IMR-90 (cell line): ENCODE results near the gene CHST6. TPM values are rescaled to one million over a fixed set of nuclear protein-coding genes. Genes with fewer than 3 reads are reported as not detected.

Source experiments
- ATAC-seq: fragments of 200-7000 bp; cut with Tn5 transposase; 2 replicates; pipeline ENCODE4 v1.9.1; 2020; ENCODE audit warnings: low read depth, mild to moderate bottlenecking, moderate library complexity
- BruUV-seq: library from RNA; stranded (reverse); fragments of 400-500 nt; replicated peaks from 2 replicates; lab custom pipeline; 2021; lab: Mats Ljungman, UMichigan
- CTCF ChIA-PET: fragments of 300-600 bp; formaldehyde crosslinking; extraction: SDS; loops from one replicate; lab custom pipeline; 2021; ENCODE audit warnings: antibody characterized with exemption; lab: Yijun Ruan, JAX
- POLR2A ChIA-PET: fragments of 300-600 bp; sonication (Branson Sonifier 250); formaldehyde crosslinking; loops from one replicate; lab custom pipeline; 2022; ENCODE audit warnings: antibody characterized with exemption; ENCODE audit not compliant: unreplicated experiment; lab: Charles Lee
- DNase-seq: peaks from one replicate; pipeline ENCODE4 v3.0.0; 2013
- H2AFZ ChIP-seq: replicated peaks from 2 replicates; pipeline ENCODE3; 2013; ENCODE audit warnings: low read length, mild to moderate bottlenecking; ENCODE audit not compliant: poor library complexity
- H2AK5ac ChIP-seq: 2 replicates; pipeline ENCODE4 v1.6.1; 2013; ENCODE audit warnings: low read depth, low read length, inconsistent platforms
- H2AK9ac ChIP-seq: replicated peaks from 2 replicates; pipeline ENCODE3; 2013; ENCODE audit warnings: mild to moderate bottlenecking, low read depth, low read length, moderate library complexity; ENCODE audit not compliant: poor library complexity
- H2BK120ac ChIP-seq: 2 replicates; pipeline ENCODE4 v1.6.1; 2013; ENCODE audit warnings: low read depth, low read length, inconsistent platforms
- H2BK15ac ChIP-seq: 3 replicates; pipeline ENCODE4 v1.6.1; 2013; ENCODE audit warnings: low read depth, low read length, inconsistent platforms
- H2BK20ac ChIP-seq: 2 replicates; pipeline ENCODE4 v1.6.1; 2013; ENCODE audit warnings: low read depth, mild to moderate bottlenecking, inconsistent platforms, low read length, moderate library complexity
- H2BK5ac ChIP-seq: 2 replicates; pipeline ENCODE4 v1.6.1; 2013; ENCODE audit warnings: mild to moderate bottlenecking, low read depth, low read length, inconsistent platforms; ENCODE audit not compliant: poor library complexity, severe bottlenecking
- H3K14ac ChIP-seq: replicated peaks from 2 replicates; pipeline ENCODE4 v1.6.1; 2013; ENCODE audit warnings: low read depth, low read length, inconsistent platforms
- H3K18ac ChIP-seq: 2 replicates; pipeline ENCODE4 v1.6.1; 2013; ENCODE audit warnings: low read depth, low read length, control low read depth
- H3K23ac ChIP-seq: 2 replicates; pipeline ENCODE4 v1.6.1; 2013; ENCODE audit warnings: low read depth, low read length, inconsistent platforms
- H3K27ac ChIP-seq: 2 replicates; pipeline ENCODE4 v1.5.1; 2013; ENCODE audit warnings: mild to moderate bottlenecking, control low read depth, low read length; ENCODE audit not compliant: insufficient read depth
- H3K27me3 ChIP-seq: 2 replicates; pipeline ENCODE4 v1.6.1; 2013; ENCODE audit warnings: low read length; ENCODE audit not compliant: control insufficient read depth, insufficient read depth
- H3K36me3 ChIP-seq: 2 replicates; pipeline ENCODE4 v1.6.1; 2013; ENCODE audit warnings: low read length, mixed read lengths; ENCODE audit not compliant: control insufficient read depth, insufficient read depth
- H3K4ac ChIP-seq: 2 replicates; pipeline ENCODE4 v1.6.1; 2013; ENCODE audit warnings: low read depth, low read length, inconsistent platforms
- H3K4me1 ChIP-seq: 2 replicates; pipeline ENCODE4 v1.6.1; 2013; ENCODE audit warnings: low read length, mixed read lengths; ENCODE audit not compliant: control insufficient read depth, insufficient read depth
- H3K4me2 ChIP-seq: 2 replicates; pipeline ENCODE4 v1.6.1; 2013; ENCODE audit warnings: low read depth, mild to moderate bottlenecking, control low read depth, low read length, moderate library complexity
- H3K4me3 ChIP-seq: 2 replicates; pipeline ENCODE4 v1.5.1; 2013; ENCODE audit warnings: low read depth, mild to moderate bottlenecking, control low read depth, low read length, moderate library complexity; ENCODE audit not compliant: insufficient read depth
- H3K56ac ChIP-seq: 2 replicates; pipeline ENCODE4 v1.6.1; 2013; ENCODE audit warnings: low read length, inconsistent platforms; ENCODE audit not compliant: insufficient read depth; ENCODE audit errors: extremely low read depth
- H3K79me1 ChIP-seq, 2 experiments: 2 replicates each; pipeline ENCODE4 v1.6.1; 2013; ENCODE audit warnings: low read length in 2 of 2, inconsistent platforms in 1 of 2, low read depth in 1 of 2
- H3K9ac ChIP-seq: 2 replicates; pipeline ENCODE4 v1.6.1; 2013; ENCODE audit warnings: low read depth, low read length, control low read depth
- H3K9me1 ChIP-seq: 2 replicates; pipeline ENCODE4 v1.6.1; 2013; ENCODE audit warnings: low read length, inconsistent platforms; ENCODE audit not compliant: insufficient read depth
- H3K9me3 ChIP-seq: 2 replicates; pipeline ENCODE4 v1.6.1; 2013; ENCODE audit warnings: low read length; ENCODE audit not compliant: control insufficient read depth, insufficient read depth
- H4K20me1 ChIP-seq: 2 replicates; pipeline ENCODE4 v1.6.1; 2013; ENCODE audit warnings: low read length, inconsistent platforms; ENCODE audit not compliant: insufficient read depth
- H4K5ac ChIP-seq: 2 replicates; pipeline ENCODE4 v1.6.1; 2013; ENCODE audit warnings: mild to moderate bottlenecking, low read depth, low read length, control low read depth
- H4K8ac ChIP-seq, 2 experiments: 2 replicates each; pipeline ENCODE4 v1.6.1; 2013; ENCODE audit warnings: low read depth in 2 of 2, low read length in 2 of 2, control low read depth in 1 of 2, inconsistent platforms in 1 of 2
- H4K91ac ChIP-seq: 2 replicates; pipeline ENCODE4 v1.6.1; 2013; ENCODE audit warnings: low read depth, low read length, inconsistent platforms; ENCODE audit not compliant: insufficient read depth
- CEBPB ChIP-seq: IDR thresholded peaks from 2 replicates; pipeline ENCODE4 v1.6.1; 2012; ENCODE audit warnings: low read depth, low read length, improper control_type of control experiment
- ELK1 ChIP-seq: fragments of 150-350 bp; IDR thresholded peaks from 2 replicates; pipeline ENCODE4 v1.6.1; 2016; ENCODE audit warnings: low read depth, mild to moderate bottlenecking, low read length, moderate library complexity, borderline replicate concordance
- FOS ChIP-seq: fragments of 150-350 bp; IDR thresholded peaks from 2 replicates; pipeline ENCODE4 v1.6.1; 2016; ENCODE audit warnings: low read depth, low read length
- MAFK ChIP-seq: IDR thresholded peaks from 2 replicates; pipeline ENCODE4 v1.6.1; 2012; ENCODE audit warnings: low read depth, low read length, improper control_type of control experiment
- MAZ ChIP-seq: IDR thresholded peaks from 2 replicates; pipeline ENCODE4 v1.6.1; 2012; ENCODE audit warnings: low read depth, mild to moderate bottlenecking, low read length, improper control_type of control experiment, moderate library complexity, borderline replicate concordance
- MXI1 ChIP-seq: IDR thresholded peaks from 2 replicates; pipeline ENCODE4 v1.6.1; 2012; ENCODE audit warnings: low read depth, mild to moderate bottlenecking, low read length, moderate library complexity, borderline replicate concordance
- NFE2L2 ChIP-seq: fragments of 150-350 bp; IDR thresholded peaks from 2 replicates; pipeline ENCODE4 v1.6.1; 2016; ENCODE audit warnings: low read depth, mild to moderate bottlenecking, low read length
- POLR2A ChIP-seq: IDR thresholded peaks from 2 replicates; pipeline ENCODE4 v1.6.1; 2012; ENCODE audit warnings: mild to moderate bottlenecking, low read depth, low read length
- RAD21 ChIP-seq: IDR thresholded peaks from 2 replicates; pipeline ENCODE4 v1.6.1; 2012; ENCODE audit warnings: low read length, improper control_type of control experiment
- RCOR1 ChIP-seq: IDR thresholded peaks from 2 replicates; pipeline ENCODE4 v1.6.1; 2012; ENCODE audit warnings: mild to moderate bottlenecking, low read length, improper control_type of control experiment; ENCODE audit not compliant: insufficient replicate concordance
- RFX5 ChIP-seq: IDR thresholded peaks from 2 replicates; pipeline ENCODE4 v1.8.0; 2012; ENCODE audit warnings: low read depth, mild to moderate bottlenecking, low read length, moderate library complexity
- USF2 ChIP-seq: fragments of 150-350 bp; IDR thresholded peaks from 2 replicates; pipeline ENCODE4 v1.6.1; 2017; ENCODE audit warnings: mild to moderate bottlenecking, antibody characterized with exemption, low read length, low read depth
- WGBS, 2 experiments: methylation state at CpG; one replicate each; pipeline versions ENCODE4 v1.1.5 to v1.1.7; 2013; ENCODE audit warnings: missing lambda C conversion rate in 2 of 2; ENCODE audit not compliant: insufficient read length in 1 of 2; ENCODE audit errors: extremely low coverage in 2 of 2; 5-methylcytosine and 5-hydroxymethylcytosine counted together
- dilution Hi-C: fragments of 300-500 bp; cut with HindIII; formaldehyde crosslinking; loops from one replicate; pipeline ENCODE4 v1.14.3; 2018; ENCODE audit warnings: low sequenced_read_pairs; ENCODE audit not compliant: unreplicated experiment
- in situ Hi-C: fragments of 300-500 bp; cut with MboI; formaldehyde crosslinking; loops from 3 replicates; pipeline ENCODE4 v1.14.3; 2019; ENCODE audit warnings: low sequenced_read_pairs, inconsistent platforms, mixed read lengths
- intact Hi-C: fragments of 100-400 bp; cut with micrococcal nuclease; formaldehyde crosslinking; loops from 2 replicates; pipeline ENCODE4 v1.10.0; 2022
- polyA plus RNA-seq, 3 experiments: library from polyadenylated mRNA; depleted of rRNA; stranded (reverse); fragments of >200 nt; gene quantifications; 2 replicates each; pipeline ENCODE4 v1.2.3, GENCODE V29; 2012; ENCODE audit warnings: low replicate concordance in 1 of 3
- total RNA-seq: library from RNA; depleted of rRNA; stranded (reverse); fragments of >200 nt; gene quantifications from 2 replicates; pipeline ENCODE4 v1.2.3, GENCODE V29; 2012

Gene CHST6
- total and polyA plus RNA-seq, 2 of the 4 experiments (the other 2 are of a cell fraction): under 0.01 to 0.12 TPM

- BruUV-seq: no TSS peak
- H3K79me1 ChIP-seq: no peaks in the 10 kb centered on the region
- no CpG with 5 or more reads among the region's 5 CpGs for WGBS, 2 experiments
- in situ Hi-C loops: no loop called here
- ATAC-seq (no peak), DNase-seq (no peak)
- no peak overlapping the region for H2BK120ac ChIP-seq
- H3K27me3 ChIP-seq: no peaks in the 10 kb centered on the region
- H4K20me1 ChIP-seq: no peaks in the 10 kb centered on the region
- no peaks in the 10 kb centered on the region for H3K9me1 ChIP-seq
- no peaks in the 10 kb centered on the region for H3K9me3 ChIP-seq
- no peak overlapping the region for H3K23ac ChIP-seq
- no peak overlapping the region for H3K9ac ChIP-seq
- CTCF ChIA-PET: no interaction called here
- no peaks in the 10 kb centered on the region for H3K4me1 ChIP-seq
- no peak overlapping the region for H4K5ac ChIP-seq
- H3K56ac ChIP-seq: no peak overlapping the region
- H3K4ac ChIP-seq: no peak overlapping the region
- POLR2A ChIA-PET: no interaction called here
- H3K4me2 ChIP-seq: no peak overlapping the region
- H2AFZ ChIP-seq: no peak overlapping the region
- no peak overlapping the region for H2BK20ac ChIP-seq
- no peak overlapping the region for H2AK9ac ChIP-seq
- H3K27ac ChIP-seq: no peak overlapping the region
- no peak overlapping the region for H2AK5ac ChIP-seq
- intact Hi-C loops: no loop called here
- H3K36me3 ChIP-seq: no peaks in the 10 kb centered on the region
- H3K18ac ChIP-seq: no peak overlapping the region
- dilution Hi-C loops: no loop called here
- H4K91ac ChIP-seq: no peak overlapping the region
- H3K4me3 ChIP-seq: no peak overlapping the region
- H3K14ac ChIP-seq: no peak overlapping the region
- no peak overlapping the region for H4K8ac ChIP-seq
- no peak overlapping the region for H2BK5ac ChIP-seq
- TF ChIP-seq NFE2L2: no peak
- TF ChIP-seq FOS: no peak
- no peak for TF ChIP-seq MXI1
- no peak for TF ChIP-seq MAFK
- no peak for TF ChIP-seq POLR2A
- no peak for TF ChIP-seq RFX5
- no peak for TF ChIP-seq ELK1
- no peak for TF ChIP-seq MAZ
- TF ChIP-seq CEBPB: no peak
- TF ChIP-seq RCOR1: no peak
- no peak for TF ChIP-seq RAD21
- no peak for TF ChIP-seq USF2
- H2BK15ac ChIP-seq: no peak overlapping the region
These were observed 46.0 kb upstream of the CHST6 start for GRCh38 chr16:75541236-75541635.
